HUES48 (cell line): Measurements from ENCODE around the gene IP6K1.
A peak's percentile ranks its signal among the peaks of the same experiment; 100 is the strongest.
"Not testable (repeated sequence)": the region's sequence is repeated elsewhere in the genome, so short reads cannot be mapped to it uniquely, and the experiment has no call there.

Experiments
- H3K27ac ChIP-seq: one replicate; pipeline ENCODE4 v1.7.0; 2013; ENCODE audit warnings: low read depth, low read length, inconsistent platforms
- H3K27me3 ChIP-seq: 2 replicates; pipeline ENCODE4 v1.6.1; 2013; ENCODE audit warnings: mild to moderate bottlenecking, low read length; ENCODE audit not compliant: control insufficient read depth, insufficient read depth
- H3K36me3 ChIP-seq: 2 replicates; pipeline ENCODE4 v1.6.1; 2013; ENCODE audit warnings: low read length; ENCODE audit not compliant: control insufficient read depth, insufficient read depth
- H3K4me1 ChIP-seq: 2 replicates; pipeline ENCODE4 v1.6.1; 2013; ENCODE audit warnings: mild to moderate bottlenecking, low read length; ENCODE audit not compliant: control insufficient read depth, insufficient read depth
- H3K4me3 ChIP-seq: 2 replicates; pipeline ENCODE4 v1.5.1; 2013; ENCODE audit warnings: mild to moderate bottlenecking, low read depth, low read length
- H3K9ac ChIP-seq: 2 replicates; pipeline ENCODE4 v1.6.1; 2013; ENCODE audit warnings: mild to moderate bottlenecking, low read depth, low read length, moderate library complexity
- H3K9me3 ChIP-seq: 2 replicates; pipeline ENCODE4 v1.6.1; 2013; ENCODE audit warnings: low read length; ENCODE audit not compliant: control insufficient read depth, insufficient read depth

The IP6K1 gene

GRCh38 chr3:49694409-49695070, 91.8 kb downstream of the IP6K1 start:
- H3K4me1 ChIP-seq, H3K27ac ChIP-seq, H3K4me3 ChIP-seq, H3K9ac ChIP-seq, H3K27me3 ChIP-seq, H3K9me3 ChIP-seq, H3K36me3 ChIP-seq: not testable (repeated sequence)

- H3K27me3 ChIP-seq, H3K9me3 ChIP-seq, H3K9ac ChIP-seq, H3K36me3 ChIP-seq, H3K4me1 ChIP-seq, H3K4me3 ChIP-seq, H3K27ac ChIP-seq: not testable (repeated sequence)
Measured at GRCh38 chr3:49691481-49691880, 94.9 kb downstream of the IP6K1 start.

- H3K9ac ChIP-seq = not testable (repeated sequence)
Measured at GRCh38 chr3:49690856-49691255, 95.5 kb downstream of the IP6K1 start.

GRCh38 chr3:49689908-49690624, 96.3 kb downstream of the IP6K1 start:
- H3K9me3 ChIP-seq, H3K4me1 ChIP-seq, H3K27me3 ChIP-seq, H3K36me3 ChIP-seq: not testable (repeated sequence)
- peak overlapping the region; percentile 63 for H3K9ac ChIP-seq
- H3K27ac ChIP-seq = peak overlapping the region; percentile 78
- peak overlapping the region; percentile 95 for H3K4me3 ChIP-seq

More at GRCh38 chr3:49690856-49691255, 95.5 kb downstream of the IP6K1 start:
- H3K4me1 ChIP-seq, H3K9me3 ChIP-seq, H3K27me3 ChIP-seq, H3K36me3 ChIP-seq, H3K27ac ChIP-seq, H3K4me3 ChIP-seq: not testable (repeated sequence)

GRCh38 chr3:49689046-49689907, 97.1 kb downstream of the IP6K1 start, which contains the start of the genes MST1 and RNF123:
Gene MST1, minus strand, starts transcription at chr3:49689474. Its CDS starts 783 bp downstream, at chr3:49688691.
Gene RNF123, plus strand, starts transcription at chr3:49689557. Its CDS starts 1,609 bp downstream, at chr3:49691166.
- H3K36me3 ChIP-seq = no peaks in the 10 kb centered on the region
- no peaks in the 10 kb centered on the region for H3K9me3 ChIP-seq
- no peaks in the 10 kb centered on the region for H3K27me3 ChIP-seq
- H3K27ac ChIP-seq = peak within 1 kb of the TSS; percentile 78
- no peaks in the 10 kb centered on the region for H3K4me1 ChIP-seq
- peak within 1 kb of the TSS; percentile 95 for H3K4me3 ChIP-seq
- H3K9ac ChIP-seq = peak within 1 kb of the TSS; percentile 63

GRCh38 chr3:49688338-49689045, 97.8 kb downstream of the IP6K1 start:
- H3K9me3 ChIP-seq, H3K27me3 ChIP-seq, H3K4me1 ChIP-seq, H3K36me3 ChIP-seq: not testable (repeated sequence)
- H3K9ac ChIP-seq = 0 out of 2 replicates have a peak overlapping the region, but pooled peaks have one; percentile 43
- peak overlapping the region; percentile 95 for H3K4me3 ChIP-seq
- peak overlapping the region; percentile 78 for H3K27ac ChIP-seq

- Histone ChIP-seq H3K36me3 (peaks cover 15% of the 10 kb centered on the region), H3K4me3 (peak overlapping the region; percentile 74), H3K9ac (0 out of 2 replicates have a peak overlapping the region, but pooled peaks have one; percentile 63), H3K27ac (peak overlapping the region; percentile 70)
- H3K4me1 ChIP-seq, H3K27me3 ChIP-seq, H3K9me3 ChIP-seq: not testable (repeated sequence)
Measured at GRCh38 chr3:49687424-49687795, 98.9 kb downstream of the IP6K1 start.

- H3K4me1 ChIP-seq, H3K9me3 ChIP-seq, H3K27me3 ChIP-seq: not testable (repeated sequence)
- H3K36me3 ChIP-seq = peaks cover 20% of the 10 kb centered on the region
- peak overlapping the region; percentile 74 for H3K4me3 ChIP-seq
- H3K27ac ChIP-seq = peak overlapping the region; percentile 70
- H3K9ac ChIP-seq = peak overlapping the region; percentile 63; the same call in 1 of the 2 replicates
Measured at GRCh38 chr3:49686769-49687423, 99.4 kb downstream of the IP6K1 start.

GRCh38 chr3:49686346-49686745, 100.0 kb downstream of the IP6K1 start:
- Histone ChIP-seq H3K36me3 (peaks cover 26% of the 10 kb centered on the region), H3K4me3 (peak overlapping the region; percentile 74), H3K27ac (peak overlapping the region; percentile 70), H3K9ac (0 out of 2 replicates have a peak overlapping the region, but pooled peaks have one; percentile 63)
- not testable (repeated sequence) for H3K4me1 ChIP-seq, H3K27me3 ChIP-seq, H3K9me3 ChIP-seq

GRCh38 chr3:49685846-49686245, 100.5 kb downstream of the IP6K1 start:
- H3K36me3 ChIP-seq = peaks cover 31% of the 10 kb centered on the region
- H3K4me3 ChIP-seq = peak overlapping the region; percentile 35; the same call in 1 of the 2 replicates
- not testable (repeated sequence) for H3K27ac ChIP-seq, H3K27me3 ChIP-seq, H3K4me1 ChIP-seq, H3K9ac ChIP-seq, H3K9me3 ChIP-seq
